NCI-H2171 treated with DMSO at 0.1 percent for 48 hours (cell line): Measurements from ENCODE around the gene CSNK1G1.

ENCODE experiments used
- DNase-seq: peaks from one replicate; lab custom pipeline; 2025; lab: John Stamatoyannopoulos, UW

Gene CSNK1G1

GRCh38 chr15:64153480-64154367 lies 202.2 kb downstream of the CSNK1G1 start:
- DNase-seq = peak; percentile 95

GRCh38 chr15:64152507-64153387 lies 203.2 kb downstream of the CSNK1G1 start:
- DNase-seq = peak; percentile 45

GRCh38 chr15:64151727-64152506 lies 204.1 kb downstream of the CSNK1G1 start, which contains the start of gene SNX22:
TSS of gene SNX22 (plus strand) at chr15:64151731. CDS start at chr15:64151776, 45 bp downstream.
- peak; percentile 54 for DNase-seq

DNA sequence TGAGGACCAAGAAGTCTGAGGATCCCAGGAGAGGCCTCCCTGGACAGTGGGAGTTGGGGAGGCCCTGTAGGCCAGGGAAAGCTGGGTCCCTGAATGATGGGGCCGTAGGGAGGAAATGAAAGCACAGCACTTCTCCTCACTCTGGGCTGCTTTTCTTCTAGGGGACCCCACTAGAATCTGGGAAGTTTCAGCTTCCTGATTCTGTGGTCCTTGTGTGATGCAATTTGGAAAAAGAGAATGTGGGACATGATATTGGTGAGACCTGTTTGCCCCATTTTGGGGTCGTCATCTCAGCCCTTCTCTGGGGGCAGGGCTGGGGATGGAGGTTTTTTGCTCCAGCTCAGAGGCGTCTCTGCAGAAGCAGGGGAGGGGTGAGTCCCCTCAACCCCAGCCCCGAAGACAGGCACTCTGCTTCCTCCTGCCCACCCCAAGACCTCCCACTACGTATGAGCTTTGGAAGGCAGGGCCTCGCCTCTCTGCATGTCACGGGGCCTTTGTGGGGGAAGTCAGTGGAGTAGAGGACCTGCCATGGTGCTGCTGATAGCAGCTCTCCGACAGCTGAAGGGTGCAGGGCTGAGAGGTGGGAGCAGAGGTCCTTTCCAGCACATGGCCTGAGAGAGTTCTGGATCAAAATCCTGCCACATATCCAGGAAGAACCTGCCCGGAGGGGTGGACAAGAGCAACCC lies 205.9 kb downstream of the CSNK1G1 start:
- no peak for DNase-seq

DNA sequence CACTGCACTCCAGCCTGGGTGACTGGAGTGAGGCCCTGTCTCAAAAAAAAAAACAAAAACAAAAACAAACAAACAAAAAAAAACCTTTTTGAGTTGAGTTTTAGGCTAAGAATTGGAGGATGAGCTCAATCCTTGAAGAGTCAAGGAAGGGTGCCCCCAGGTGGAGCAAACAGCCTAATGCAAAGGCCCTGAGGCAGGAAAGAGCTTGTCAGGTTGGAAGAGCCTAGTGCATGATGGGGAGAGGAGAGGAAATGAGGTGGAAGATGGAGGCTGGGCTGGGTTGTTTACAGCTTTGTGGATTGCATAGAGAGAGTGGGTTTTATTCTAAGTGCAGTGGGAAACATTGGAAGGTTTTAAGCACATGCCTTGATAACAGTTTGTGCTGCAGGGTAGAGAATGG lies 206.5 kb downstream of the CSNK1G1 start:
- DNase-seq = no peak

DNA sequence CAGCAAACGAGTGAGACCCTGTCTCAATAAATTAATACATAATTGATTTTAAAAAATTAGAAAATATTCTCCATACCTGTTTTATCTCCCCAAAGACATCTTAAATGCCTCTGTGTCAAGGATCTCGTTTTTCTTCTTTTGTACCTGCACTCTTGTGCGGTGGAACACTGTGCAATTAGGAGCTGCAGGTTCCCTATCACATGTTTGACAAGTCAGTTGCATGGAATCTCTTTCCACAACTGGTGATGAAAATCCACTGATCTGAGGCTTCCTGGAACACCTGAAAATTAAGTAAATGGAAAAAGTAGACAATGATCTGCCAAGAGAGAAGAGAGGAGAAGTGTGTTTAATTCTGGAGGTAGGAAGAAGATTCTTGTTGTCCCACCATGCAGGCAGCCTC lies 207.4 kb downstream of the CSNK1G1 start:
- no peak for DNase-seq

DNA sequence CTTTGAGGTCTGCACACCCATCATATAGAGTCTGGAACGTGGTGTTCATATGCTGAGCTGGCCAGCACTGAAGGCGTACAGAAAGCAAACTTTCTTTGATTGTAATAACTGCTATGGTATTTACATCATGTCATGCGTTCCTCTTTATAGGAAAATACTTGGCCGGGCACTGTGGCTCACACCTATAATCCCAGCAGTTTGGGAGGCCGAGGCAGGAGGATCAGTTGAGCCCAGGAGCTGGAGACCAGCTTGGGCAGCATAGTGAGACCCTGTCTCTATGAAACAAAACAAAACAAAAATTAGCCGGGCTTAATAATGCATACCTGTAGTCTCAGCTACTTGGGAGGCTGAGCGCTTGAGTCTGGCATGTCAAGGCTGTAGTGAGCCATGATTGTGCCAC lies 207.8 kb downstream of the CSNK1G1 start:
- DNase-seq = no peak

DNA sequence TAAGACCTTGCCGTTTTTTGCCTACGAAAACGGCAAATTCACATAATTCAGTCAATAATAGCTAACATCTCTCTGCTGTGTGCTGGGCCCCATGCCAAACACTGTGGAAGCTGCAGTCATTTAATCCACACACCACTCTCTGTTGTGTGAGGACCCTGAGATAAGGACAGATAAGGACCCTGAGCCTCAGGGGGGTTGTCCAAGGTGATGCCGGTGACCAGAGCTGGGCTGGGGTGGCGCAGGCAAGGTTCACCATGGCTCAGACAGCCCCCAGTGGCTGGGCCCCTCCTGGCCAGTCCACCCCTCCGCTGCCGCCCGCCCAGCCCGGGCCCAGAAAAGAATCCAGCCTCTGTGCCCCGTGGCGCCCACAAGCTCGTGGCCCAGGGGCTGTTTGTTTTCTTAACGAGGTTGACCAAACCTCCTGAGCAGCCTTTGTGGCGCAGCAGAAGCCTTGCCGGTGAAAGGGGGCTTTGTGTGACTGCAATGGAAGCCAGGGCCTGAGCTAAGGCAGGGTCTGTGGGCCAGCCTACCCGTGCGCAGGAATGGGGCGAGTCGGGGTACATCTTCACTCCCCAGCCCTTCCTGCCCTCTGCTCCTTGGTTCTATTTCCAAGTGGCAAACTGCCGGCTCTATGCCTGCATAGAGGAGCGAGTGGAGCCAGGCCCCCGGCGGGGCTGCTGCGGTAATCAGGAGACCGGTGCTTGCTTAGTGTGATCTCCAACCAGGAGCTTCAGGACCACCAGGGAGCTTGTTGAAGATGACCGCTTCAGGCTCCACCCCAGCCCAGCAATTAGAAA lies 208.9 kb downstream of the CSNK1G1 start:
- no peak for DNase-seq

GRCh38 chr15:64146520-64146884 lies 209.5 kb downstream of the CSNK1G1 start:
- no peak for DNase-seq

DNA sequence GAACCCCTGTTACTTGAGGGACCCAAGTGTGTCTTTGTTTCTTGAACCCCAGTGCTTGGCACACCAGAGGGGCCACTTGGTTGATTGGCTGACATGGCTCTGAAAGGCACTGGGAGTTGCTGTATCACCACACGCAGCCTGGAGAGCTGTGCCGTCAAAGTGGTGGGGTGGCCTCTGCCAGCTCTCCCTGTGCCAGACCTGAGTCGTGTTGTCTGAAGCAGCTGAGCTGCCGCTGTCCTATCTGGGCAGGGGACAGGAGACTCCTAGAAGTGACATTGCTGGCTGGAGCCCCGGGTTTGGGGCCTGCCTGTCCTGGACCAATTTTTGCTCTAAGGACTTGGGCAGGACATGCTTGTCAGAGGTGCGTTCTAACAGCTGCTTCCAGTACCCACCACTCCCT lies 209.9 kb downstream of the CSNK1G1 start:
- DNase-seq = no peak

- DNase-seq = no peak
Observed at GRCh38 chr15:64144565-64145281, 211.2 kb downstream of the CSNK1G1 start.

- DNase-seq = no peak
Observed at GRCh38 chr15:64144192-64144564, 211.8 kb downstream of the CSNK1G1 start.

GRCh38 chr15:64143276-64143675 lies 212.7 kb downstream of the CSNK1G1 start:
- DNase-seq = no peak

DNA sequence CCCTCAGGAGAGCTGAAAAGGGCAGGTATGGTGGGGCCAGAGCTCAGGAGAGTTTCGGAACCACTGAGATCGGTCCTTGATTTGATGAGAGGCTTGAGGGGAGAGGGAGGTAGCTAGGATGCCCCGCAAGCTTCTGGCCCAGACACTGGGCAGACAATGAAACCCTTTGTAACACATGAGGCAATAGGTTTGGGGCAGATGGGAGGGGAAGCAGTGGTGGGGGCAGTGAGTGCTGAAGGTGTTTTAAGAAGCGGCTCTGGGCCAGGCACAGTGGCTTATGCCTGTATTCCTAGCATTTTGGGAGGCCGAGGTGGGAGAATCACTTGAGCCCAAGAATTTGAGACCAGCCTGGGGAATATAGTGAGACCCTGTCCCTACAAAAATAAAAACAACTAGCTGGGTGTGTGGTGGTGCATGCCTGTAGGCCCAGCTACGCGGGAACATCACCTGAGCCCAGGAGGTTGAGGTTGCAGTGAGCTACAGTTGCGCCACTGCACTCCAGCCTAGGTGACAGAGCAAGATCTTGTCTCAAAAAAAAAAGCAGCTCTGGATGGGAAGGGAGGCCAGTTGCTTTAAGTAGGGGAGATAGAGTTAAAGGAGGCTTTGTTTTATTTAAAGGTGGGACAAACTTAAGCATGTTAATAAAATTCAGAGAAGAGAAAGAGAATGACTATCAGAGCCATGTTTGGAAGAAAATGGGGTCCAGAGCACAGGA lies 214.0 kb downstream of the CSNK1G1 start:
- DNase-seq = no peak

- DNase-seq = no peak
Observed at GRCh38 chr15:64138331-64138941, 217.5 kb downstream of the CSNK1G1 start.

GRCh38 chr15:64137226-64137833 lies 218.6 kb downstream of the CSNK1G1 start:
- no peak for DNase-seq

- DNase-seq = no peak
Observed at GRCh38 chr15:64136347-64136746, 219.6 kb downstream of the CSNK1G1 start.

GRCh38 chr15:64134345-64134829 lies 221.6 kb downstream of the CSNK1G1 start:
- DNase-seq = no peak
